ENCODE measurements around the gene CTNNBIP1. TPM values are rescaled to one million over a fixed set of nuclear protein-coding genes. Genes with fewer than 3 reads are reported as not detected.
A peak's percentile ranks its signal among the peaks of the same experiment; 100 is the strongest.
"Not testable (repeated sequence)": the region's sequence is repeated elsewhere in the genome, so short reads cannot be mapped to it uniquely, and the experiment has no call there.

Gene CTNNBIP1
- total RNA-seq, 4 donors from 2014 or later = 58.0 to 99.3 (median 75.2) TPM

- intact Hi-C loops (cut with DNase I) = no loop called here
- no peaks in the 10 kb centered on the region for H3K27me3 ChIP-seq
- H3K9me3 ChIP-seq = no peaks in the 10 kb centered on the region
- H3K36me3 ChIP-seq = no peaks in the 10 kb centered on the region
- WGBS, 2 donors = 64 to 89% methylated on average over 5 of the region's 5 CpGs
- no peak for TF ChIP-seq POLR2A (IDR thresholded peaks at IDR 0.05)
- TF ChIP-seq CTCF (IDR thresholded peaks at IDR 0.05) = no peak
- H3K4me1 ChIP-seq = peaks cover 0 to 21% of the 10 kb centered on the region in 2 donors
- H3K27ac ChIP-seq = peak overlapping the region in 1 of 3 donors; percentile 25
- peak; percentile 55 to 66 for DNase-seq
- H3K4me3 ChIP-seq (replicated peaks in 1 of 3) = no peak overlapping the region
These were observed 10.5 kb upstream of the CTNNBIP1 start for GRCh38 chr1:9920606-9921005.

GRCh38 chr1:9917901-9918300, 7.8 kb upstream of the CTNNBIP1 start:
- H3K9me3 ChIP-seq = no peaks in the 10 kb centered on the region
- peaks cover 0 to 18% of the 10 kb centered on the region in 2 donors for H3K4me1 ChIP-seq
- no peak for DNase-seq
- H3K36me3 ChIP-seq = no peaks in the 10 kb centered on the region
- H3K4me3 ChIP-seq (replicated peaks in 1 of 3) = no peak overlapping the region
- no peaks in the 10 kb centered on the region for H3K27me3 ChIP-seq
- no peak overlapping the region for H3K27ac ChIP-seq
- WGBS, 2 donors = 89 to 98% methylated on average over 1 of the region's 1 CpG
- no peak for TF ChIP-seq POLR2A (IDR thresholded peaks at IDR 0.05)
- intact Hi-C loops (cut with DNase I) = no loop called here

DNA sequence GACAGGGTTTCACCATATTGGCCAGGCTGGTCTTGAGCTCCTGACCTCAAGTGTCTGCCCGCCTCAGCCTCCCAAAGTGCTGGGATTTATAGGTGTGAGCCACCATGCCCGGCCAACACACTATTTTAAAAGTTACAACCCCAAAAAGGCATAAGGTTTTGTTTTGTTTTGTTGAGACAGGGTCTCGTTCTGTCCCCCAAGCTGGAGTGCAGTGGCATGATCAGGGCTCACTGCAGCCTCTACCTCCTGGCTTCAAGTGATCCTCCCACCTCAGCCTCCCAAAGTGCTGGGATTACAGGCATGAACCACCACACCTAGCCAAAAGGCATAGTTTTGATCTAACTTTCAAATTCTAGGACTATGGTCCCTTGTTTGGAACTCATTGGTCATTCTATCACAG, 7.4 kb upstream of the CTNNBIP1 start:
- 87 to 100% methylated on average over 3 of the region's 3 CpGs for WGBS, 2 donors
- DNase-seq = not testable (repeated sequence)

DNA sequence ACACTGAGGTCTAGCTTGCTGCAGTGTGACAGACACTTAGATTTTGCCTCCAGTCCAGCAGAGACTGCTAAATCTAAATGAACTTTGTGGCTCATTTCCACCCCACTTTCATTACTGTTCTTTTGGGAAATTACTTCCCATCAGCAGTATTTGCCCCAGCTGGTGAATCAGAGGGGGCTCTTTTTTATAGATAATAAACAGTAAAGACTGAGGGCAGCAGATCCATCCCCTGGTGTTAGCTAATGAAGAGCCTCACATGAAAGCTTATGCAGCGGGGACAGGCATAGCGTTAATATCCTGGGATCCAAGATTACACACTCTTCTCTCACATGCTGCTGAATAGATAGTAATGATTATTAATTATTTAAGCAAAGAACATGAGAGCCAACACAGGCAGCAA, 6.4 kb upstream of the CTNNBIP1 start:
- no peaks in the 10 kb centered on the region for H3K27me3 ChIP-seq
- H3K4me3 ChIP-seq (replicated peaks in 1 of 3) = no peak overlapping the region
- TF ChIP-seq POLR2A (IDR thresholded peaks at IDR 0.05) = no peak
- no peak for TF ChIP-seq CTCF (IDR thresholded peaks at IDR 0.05)
- WGBS, 2 donors = 88 to 96% methylated on average over 2 of the region's 2 CpGs
- no peak overlapping the region for H3K27ac ChIP-seq
- no peak for DNase-seq
- no peaks in the 10 kb centered on the region for H3K9me3 ChIP-seq
- H3K36me3 ChIP-seq = no peaks in the 10 kb centered on the region
- peaks cover 1 to 7% of the 10 kb centered on the region in 2 donors for H3K4me1 ChIP-seq
- intact Hi-C loops (cut with DNase I) = no loop called here

More for the DNA sequence above, 7.4 kb upstream of the CTNNBIP1 start:
- H3K27me3 ChIP-seq; intact Hi-C loops (cut with DNase I); H3K4me3 ChIP-seq (replicated peaks in 1 of 3); H3K9me3 ChIP-seq; H3K36me3 ChIP-seq; H3K27ac ChIP-seq: not testable (repeated sequence)
- peaks cover 0 to 14% of the 10 kb centered on the region in 2 donors for H3K4me1 ChIP-seq

DNA sequence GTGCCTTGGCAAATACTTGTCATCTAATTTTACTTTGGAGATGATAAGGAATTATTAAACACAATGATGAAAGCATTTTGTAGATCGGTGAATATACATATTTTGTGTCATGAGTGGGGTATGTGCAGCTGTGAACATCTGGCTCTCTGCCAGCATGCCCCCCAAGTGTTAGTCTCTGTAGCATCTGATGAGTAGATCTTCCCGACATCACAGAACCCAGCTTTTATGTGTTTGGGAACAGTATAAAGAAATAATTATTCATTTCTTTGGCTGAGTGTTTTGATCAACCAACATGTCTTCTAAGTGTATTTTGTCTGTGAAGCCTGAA, 4.5 kb upstream of the CTNNBIP1 start:
- Histone ChIP-seq H3K9me3 (no peaks in the 10 kb centered on the region), H3K4me1 (peaks cover 7 to 8% of the 10 kb centered on the region in 2 donors), H3K36me3 (no peaks in the 10 kb centered on the region), H3K4me3 (replicated peaks in 1 of 3) (no peak overlapping the region), H3K27me3 (no peaks in the 10 kb centered on the region), H3K27ac (no peak overlapping the region)
- WGBS, 2 donors = 89 to 91% methylated on average over 2 of the region's 2 CpGs
- no peak for DNase-seq
- intact Hi-C loops (cut with DNase I) = no loop called here
- TF ChIP-seq CTCF (IDR thresholded peaks at IDR 0.05) = peak in 1 of 6 experiments; percentile 29
- no peak for TF ChIP-seq POLR2A (IDR thresholded peaks at IDR 0.05)

- intact Hi-C loops (cut with DNase I) = no loop called here
- TF ChIP-seq CTCF (IDR thresholded peaks at IDR 0.05) (no peak), POLR2A (IDR thresholded peaks at IDR 0.05) (no peak)
- no peaks in the 10 kb centered on the region for H3K36me3 ChIP-seq
- peaks cover 17 to 20% of the 10 kb centered on the region in 2 donors for H3K4me1 ChIP-seq
- DNase-seq = no peak
- no peaks in the 10 kb centered on the region for H3K9me3 ChIP-seq
- WGBS, 2 donors = 79% methylated on average over 12 of the region's 12 CpGs
- no peak overlapping the region for H3K27ac ChIP-seq
- H3K27me3 ChIP-seq = no peaks in the 10 kb centered on the region
- H3K4me3 ChIP-seq (replicated peaks in 1 of 3) = no peak overlapping the region
These were observed 2.3 kb upstream of the CTNNBIP1 start for GRCh38 chr1:9912264-9912936.
